Cardiac fibroblast (primary cell): Measurements from ENCODE around the gene PALLD.

ENCODE experiments used
- DNase-seq, 2 donors: peaks; one replicate each; pipeline versions ENCODE4 v3.0.0 to v3.0.0-alpha.2; 2010; ENCODE audit warnings: low read depth in 2 of 2
- H3K4me3 ChIP-seq, 2 donors: replicated peaks in 1 of 2; 1 replicate in 1 of 2; 2 replicates in 1 of 2; pipeline ENCODE4 v1.5.1; 2011; ENCODE audit warnings: low read depth in 2 of 2, low read length in 2 of 2, mild to moderate bottlenecking in 2 of 2, moderate library complexity in 1 of 2
- CTCF ChIP-seq: IDR thresholded peaks from one replicate; pipeline ENCODE4 v1.5.1; 2011; ENCODE audit warnings: low read depth, mild to moderate bottlenecking, low read length, inconsistent platforms

PALLD gene

DNA sequence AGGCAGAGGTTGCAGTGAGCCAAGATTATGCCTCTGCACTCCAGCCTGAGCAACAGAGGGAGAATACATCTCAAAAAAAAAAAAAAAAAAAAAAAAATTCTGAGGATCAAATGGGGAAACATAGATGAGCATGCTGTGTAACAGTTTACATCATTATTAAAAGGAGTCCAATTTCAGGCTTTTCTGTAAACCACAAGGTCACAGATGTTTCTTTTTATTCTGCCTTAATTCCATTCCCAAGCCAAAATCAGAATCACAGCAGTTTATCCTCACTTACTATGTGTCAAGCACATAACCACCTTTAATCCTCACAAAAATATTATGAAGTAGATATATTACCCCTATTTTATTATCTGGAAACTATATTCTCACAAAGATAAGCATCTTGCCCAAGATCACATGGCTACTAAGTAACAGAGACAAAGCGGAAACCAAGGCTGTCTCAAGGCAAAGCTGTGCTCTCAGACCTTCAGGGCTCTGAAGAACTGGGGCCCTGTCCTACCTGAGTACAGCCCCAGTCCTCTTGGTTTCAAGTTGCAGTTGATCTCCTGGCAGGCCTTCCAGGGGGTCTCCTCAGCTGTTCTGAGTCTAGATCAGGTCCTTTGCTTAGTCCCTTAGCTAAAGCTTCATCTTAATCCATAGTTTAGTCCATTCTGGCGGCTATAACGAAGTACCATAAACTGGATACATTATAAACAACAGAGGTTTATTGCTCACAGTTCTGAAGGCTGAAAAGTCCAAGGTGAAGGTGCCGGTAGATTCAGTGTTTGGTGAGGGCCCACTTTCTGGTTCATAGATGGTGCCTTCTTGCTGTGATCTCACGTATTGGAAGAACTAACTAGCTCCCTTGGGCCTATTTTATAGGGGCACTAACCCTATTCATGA is 141.3 kb downstream of the PALLD start:
- peak; percentile 57 to 59 for DNase-seq
- H3K4me3 ChIP-seq: no peak overlapping the region
- TF ChIP-seq CTCF: no peak

DNA sequence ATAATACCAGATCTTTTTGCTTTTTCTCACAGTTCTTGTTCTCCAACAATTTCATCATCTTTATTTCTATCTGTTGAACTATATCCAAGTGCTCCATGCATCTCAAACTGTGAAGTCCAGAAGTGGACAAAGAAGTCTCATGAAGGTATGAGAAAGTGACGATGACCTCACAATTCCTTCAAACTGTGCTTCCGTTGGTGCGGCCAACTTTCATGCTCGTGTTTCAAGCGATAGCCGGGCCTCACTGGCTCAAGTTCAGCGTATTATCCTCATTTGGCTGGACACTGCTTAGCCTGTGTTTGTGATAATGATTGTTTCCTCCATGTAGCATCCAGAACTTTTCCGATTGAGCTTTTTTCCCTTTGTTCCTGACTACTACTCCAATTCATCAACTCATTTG is 143.1 kb downstream of the PALLD start:
- DNase-seq: no peak
- no peak for TF ChIP-seq CTCF
- no peak overlapping the region for H3K4me3 ChIP-seq

DNA sequence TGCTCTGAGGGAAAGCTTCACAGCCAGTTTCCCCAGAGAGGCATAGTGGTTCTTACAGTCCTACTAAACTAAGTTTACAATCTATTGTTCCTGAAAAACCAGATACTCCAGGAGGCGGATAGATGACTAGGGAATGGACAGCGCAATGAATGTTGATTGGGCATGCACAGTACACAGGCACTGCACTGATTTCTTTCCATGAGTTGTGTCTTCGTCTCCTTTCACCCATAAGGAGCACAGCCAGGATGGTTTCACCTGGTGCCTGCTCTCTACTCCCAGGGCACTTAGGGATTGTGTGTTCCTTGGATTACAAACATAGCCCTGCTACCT is 144.9 kb downstream of the PALLD start:
- H3K4me3 ChIP-seq: no peak overlapping the region
- TF ChIP-seq CTCF: no peak
- DNase-seq: no peak

GRCh38 chr4:168642591-168642990 is 145.7 kb downstream of the PALLD start:
- TF ChIP-seq CTCF: no peak
- DNase-seq: no peak
- H3K4me3 ChIP-seq: no peak overlapping the region

DNA sequence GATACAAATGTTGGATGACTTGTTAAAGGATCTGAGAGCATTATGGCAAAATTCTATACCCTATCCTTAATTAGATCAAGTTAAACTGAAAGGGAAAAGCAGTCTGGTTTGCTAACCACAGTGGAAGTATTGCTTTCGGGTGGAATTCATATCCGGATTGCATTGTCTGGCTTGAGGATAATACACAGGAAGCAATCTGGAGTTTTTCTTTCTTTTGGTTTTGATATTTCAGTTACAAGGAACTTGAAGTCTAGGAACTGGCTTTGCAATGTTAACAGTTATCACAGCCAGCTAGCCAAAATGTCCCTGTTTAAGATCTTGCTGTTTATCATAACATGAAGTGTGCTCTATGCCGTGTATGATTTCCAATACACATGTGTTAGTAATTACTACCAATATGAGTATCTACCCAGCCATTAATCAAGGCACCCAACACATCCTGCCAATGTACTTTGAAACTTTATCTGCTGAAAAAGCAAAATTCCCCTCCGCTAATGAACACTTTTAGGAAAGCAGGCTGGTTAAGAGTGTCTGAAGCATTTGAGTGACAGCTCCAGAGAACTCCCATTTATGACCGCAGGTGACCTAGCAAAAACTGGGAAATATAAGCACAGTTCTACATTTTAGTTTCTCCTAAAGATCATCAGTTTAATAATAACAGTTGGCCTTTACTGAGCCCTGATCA is 146.4 kb downstream of the PALLD start:
- DNase-seq: peak; percentile 51 to 57
- TF ChIP-seq CTCF: no peak
- no peak overlapping the region for H3K4me3 ChIP-seq

DNA sequence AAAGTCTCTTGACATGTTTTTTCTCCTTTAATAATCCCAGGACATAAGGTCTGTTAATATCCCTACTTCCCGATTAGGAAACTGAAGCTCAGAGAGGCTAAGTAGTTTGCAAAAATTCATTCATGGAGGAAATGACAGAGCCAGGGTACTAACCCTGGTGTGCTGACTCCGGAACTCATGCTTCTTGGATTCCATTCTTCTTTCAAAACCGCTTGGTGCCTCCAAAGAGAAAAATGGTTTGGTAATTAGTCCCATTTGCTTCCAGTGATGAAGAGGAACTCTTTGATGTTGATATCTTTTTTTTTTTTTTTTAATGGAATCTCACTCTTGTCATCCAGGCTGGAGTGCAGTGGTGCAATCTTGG is 146.9 kb downstream of the PALLD start:
- TF ChIP-seq CTCF: no peak
- no peak overlapping the region for H3K4me3 ChIP-seq
- DNase-seq: no peak
